Sigmoid colon (tissue), 7 donors: ENCODE measurements around the gene MGAT4C. TPM values are rescaled to one million over a fixed set of nuclear protein-coding genes. Genes with fewer than 3 reads are reported as not detected.

ENCODE experiments used
- DNase-seq: peaks from one replicate; pipeline ENCODE4 v3.0.0-alpha.2; 2019
- H3K27ac ChIP-seq, 4 donors: fragments of 200-600 bp; sonication (generic); one replicate each; pipeline ENCODE4 v1.5.1; 2016 to 2019; ENCODE audit warnings: mild to moderate bottlenecking in 1 of 4
- H3K27me3 ChIP-seq, 3 donors: fragments of 200-600 bp; sonication (generic); one replicate each; pipeline ENCODE4 v1.5.1; 2019; ENCODE audit warnings: mild to moderate bottlenecking in 1 of 3
- H3K36me3 ChIP-seq, 4 donors: fragments of 200-600 bp; sonication (generic); one replicate each; pipeline ENCODE4 v1.5.1; 2016 to 2019
- H3K4me1 ChIP-seq, 4 donors: fragments of 200-600 bp; sonication (generic); one replicate each; pipeline ENCODE4 v1.5.1; 2017 to 2019
- H3K4me3 ChIP-seq, 4 donors: fragments of 200-600 bp; sonication (generic); one replicate each; pipeline ENCODE4 v1.5.1; 2017 to 2019; ENCODE audit warnings: mild to moderate bottlenecking in 2 of 4, moderate library complexity in 1 of 4
- H3K9me3 ChIP-seq, 4 donors: fragments of 200-600 bp in 3 of 4; sonication (generic) in 3 of 4; one replicate each; pipeline versions ENCODE4 v1.5.1 to v1.6.1; 2013 to 2019
- EP300 ChIP-seq, 4 donors: sonication (generic); formaldehyde crosslinking; IDR thresholded peaks; one replicate each; pipeline ENCODE4 v1.6.1; 2017; ENCODE audit warnings: antibody characterized with exemption in 4 of 4
- POLR2A ChIP-seq, 2 donors: fragments of 450-650 bp; IDR thresholded peaks; one replicate each; pipeline ENCODE4 v1.6.1; 2016; ENCODE audit warnings: antibody characterized with exemption in 2 of 2, mild to moderate bottlenecking in 2 of 2, moderate library complexity in 2 of 2
- POLR2AphosphoS5 ChIP-seq, 4 donors: sonication (generic); formaldehyde crosslinking; IDR thresholded peaks; one replicate each; pipeline ENCODE4 v1.6.1; 2017; ENCODE audit warnings: antibody characterized with exemption in 4 of 4
- WGBS, 2 donors: extraction: QIAGEN DNeasy Blood & Tissue Kit; methylation state at CpG; one replicate each; pipeline ENCODE4 v1.1.7; 2013; 5-methylcytosine and 5-hydroxymethylcytosine counted together
- intact Hi-C: fragments of 100-400 bp; cut with DNase I; formaldehyde crosslinking; loops from one replicate; pipeline ENCODE4 v1.15.1; 2023
- polyA plus RNA-seq, 3 donors: library from polyadenylated mRNA; stranded (reverse); fragments of 200-250 nt; gene quantifications; one replicate each; pipeline ENCODE4 v1.2.3, GENCODE V29; 2013
- total RNA-seq, 4 donors: library from RNA; depleted of rRNA; stranded (reverse); fragments of >200 nt; gene quantifications; one replicate each; pipeline ENCODE4 v1.1.0, GENCODE V29; 2016
- TF ChIP-seq, protein P1 (sequence below), 4 experiments: fragments of 450-650 bp in 3 of 4; fragments of 200-600 bp in 1 of 4; IDR thresholded peaks; one replicate each; pipeline ENCODE4 v1.5.1; 2016 to 2019; ENCODE audit warnings: antibody characterized with exemption in 4 of 4, mild to moderate bottlenecking in 3 of 4, moderate library complexity in 2 of 4
- donor health status: healthy with polysubstance abuse.
- donor health status: Bipolar disorder and iron deficiency.
- donor health status: healthy.

Gene MGAT4C
- total and polyA plus RNA-seq, 7 donors, result 0.04 to 1.1 (median 0.55) TPM; not detected in 2

DNA sequence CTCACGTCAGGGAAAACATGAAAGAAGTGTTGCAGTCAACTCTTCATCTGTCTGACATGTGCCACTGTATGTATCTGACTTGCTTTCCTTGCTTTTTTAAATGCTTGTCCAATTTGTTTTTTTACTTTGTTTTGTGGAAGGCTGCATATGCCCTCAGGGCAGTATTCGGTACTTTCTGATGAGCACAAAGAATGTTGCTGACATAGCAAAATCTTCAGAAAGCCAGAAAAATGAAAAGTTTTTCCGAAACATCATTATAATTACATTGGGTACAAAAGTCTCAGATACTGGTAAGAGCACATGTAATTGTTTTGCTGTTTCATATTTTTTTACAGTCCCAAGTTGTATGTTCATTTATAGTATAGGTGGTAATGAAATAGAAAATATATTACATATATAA, 237.8 kb downstream of the MGAT4C start:
- no peaks in the 10 kb centered on the region for H3K4me1 ChIP-seq
- no peak for DNase-seq
- H3K4me3 ChIP-seq, result no peak overlapping the region
- H3K36me3 ChIP-seq, result no peaks in the 10 kb centered on the region
- no peaks in the 10 kb centered on the region for H3K27me3 ChIP-seq
- H3K9me3 ChIP-seq, result no peaks in the 10 kb centered on the region
- TF ChIP-seq EP300 (IDR thresholded peaks at IDR 0.05) (no peak), POLR2A (IDR thresholded peaks at IDR 0.05) (no peak), POLR2AphosphoS5 (IDR thresholded peaks at IDR 0.05) (no peak)
- TF ChIP-seq, protein P1, sequence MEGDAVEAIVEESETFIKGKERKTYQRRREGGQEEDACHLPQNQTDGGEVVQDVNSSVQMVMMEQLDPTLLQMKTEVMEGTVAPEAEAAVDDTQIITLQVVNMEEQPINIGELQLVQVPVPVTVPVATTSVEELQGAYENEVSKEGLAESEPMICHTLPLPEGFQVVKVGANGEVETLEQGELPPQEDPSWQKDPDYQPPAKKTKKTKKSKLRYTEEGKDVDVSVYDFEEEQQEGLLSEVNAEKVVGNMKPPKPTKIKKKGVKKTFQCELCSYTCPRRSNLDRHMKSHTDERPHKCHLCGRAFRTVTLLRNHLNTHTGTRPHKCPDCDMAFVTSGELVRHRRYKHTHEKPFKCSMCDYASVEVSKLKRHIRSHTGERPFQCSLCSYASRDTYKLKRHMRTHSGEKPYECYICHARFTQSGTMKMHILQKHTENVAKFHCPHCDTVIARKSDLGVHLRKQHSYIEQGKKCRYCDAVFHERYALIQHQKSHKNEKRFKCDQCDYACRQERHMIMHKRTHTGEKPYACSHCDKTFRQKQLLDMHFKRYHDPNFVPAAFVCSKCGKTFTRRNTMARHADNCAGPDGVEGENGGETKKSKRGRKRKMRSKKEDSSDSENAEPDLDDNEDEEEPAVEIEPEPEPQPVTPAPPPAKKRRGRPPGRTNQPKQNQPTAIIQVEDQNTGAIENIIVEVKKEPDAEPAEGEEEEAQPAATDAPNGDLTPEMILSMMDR (IDR thresholded peaks at IDR 0.05), result no peak
- no peak overlapping the region for H3K27ac ChIP-seq
- intact Hi-C loops, result no loop called here
- 72 to 83% methylated on average over 3 of the region's 3 CpGs for WGBS, 2 donors

DNA sequence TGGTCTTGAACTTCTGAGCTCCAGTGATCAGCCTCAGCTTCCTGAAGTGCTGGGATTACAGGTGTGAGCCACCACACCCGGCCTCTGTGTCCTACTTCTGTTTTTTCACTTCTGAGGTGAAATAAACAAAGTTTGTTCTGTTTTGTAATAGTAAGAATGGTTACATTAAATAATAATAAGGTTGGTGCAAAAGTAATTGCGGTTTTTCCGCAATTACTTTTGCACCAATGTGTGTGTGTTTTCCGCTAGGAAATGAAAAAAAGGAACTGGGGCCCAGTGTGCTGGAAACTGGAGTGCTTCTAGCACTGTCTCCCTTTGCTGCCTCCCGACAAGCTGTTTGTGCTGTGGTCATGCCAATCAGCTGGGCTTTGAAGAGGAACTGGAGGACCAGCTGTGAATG, 241.2 kb downstream of the MGAT4C start:
- TF ChIP-seq POLR2A (IDR thresholded peaks at IDR 0.05), result no peak
- TF ChIP-seq POLR2AphosphoS5 (IDR thresholded peaks at IDR 0.05), result no peak
- H3K36me3 ChIP-seq, result no peaks in the 10 kb centered on the region
- 84 to 89% methylated on average over 5 of the region's 5 CpGs for whole genome bisulfite sequencing, 2 donors

DNA sequence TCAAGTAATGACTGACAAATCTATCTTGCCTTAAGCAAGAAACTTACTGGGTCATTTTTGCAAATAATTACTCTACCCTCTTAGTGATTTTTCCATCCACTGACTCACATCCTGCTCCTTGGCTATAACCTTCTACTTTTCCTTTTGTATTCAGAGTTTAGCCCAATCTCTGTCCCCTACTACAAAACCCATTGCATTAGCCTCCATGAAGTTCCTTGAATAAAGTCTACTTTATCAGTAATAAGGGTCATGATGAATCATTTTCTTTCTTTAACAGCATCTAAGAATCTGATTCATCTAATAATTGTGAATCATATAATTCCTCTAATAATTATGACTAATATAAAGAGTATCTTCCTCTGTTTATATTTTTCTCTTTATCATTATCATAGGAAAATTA, 249.5 kb downstream of the MGAT4C start:
- Histone ChIP-seq H3K9me3 (no peaks in the 10 kb centered on the region), H3K4me3 (no peak overlapping the region), H3K4me1 (no peaks in the 10 kb centered on the region), H3K36me3 (no peaks in the 10 kb centered on the region), H3K27ac (no peak overlapping the region), H3K27me3 (no peaks in the 10 kb centered on the region)
- no peak for DNase-seq
- TF ChIP-seq EP300 (IDR thresholded peaks at IDR 0.05) (no peak), POLR2AphosphoS5 (IDR thresholded peaks at IDR 0.05) (no peak), POLR2A (IDR thresholded peaks at IDR 0.05) (no peak)
- TF ChIP-seq, protein P1 (IDR thresholded peaks at IDR 0.05), result no peak
- intact Hi-C loops, result no loop called here

More for the DNA sequence above, 241.2 kb downstream of the MGAT4C start:
- Histone ChIP-seq H3K27me3 (no peaks in the 10 kb centered on the region), H3K27ac (no peak overlapping the region), H3K4me3 (no peak overlapping the region), H3K9me3 (no peaks in the 10 kb centered on the region), H3K4me1 (no peaks in the 10 kb centered on the region)
- DNase-seq, result no peak
- intact Hi-C loops, result no loop called here

DNA sequence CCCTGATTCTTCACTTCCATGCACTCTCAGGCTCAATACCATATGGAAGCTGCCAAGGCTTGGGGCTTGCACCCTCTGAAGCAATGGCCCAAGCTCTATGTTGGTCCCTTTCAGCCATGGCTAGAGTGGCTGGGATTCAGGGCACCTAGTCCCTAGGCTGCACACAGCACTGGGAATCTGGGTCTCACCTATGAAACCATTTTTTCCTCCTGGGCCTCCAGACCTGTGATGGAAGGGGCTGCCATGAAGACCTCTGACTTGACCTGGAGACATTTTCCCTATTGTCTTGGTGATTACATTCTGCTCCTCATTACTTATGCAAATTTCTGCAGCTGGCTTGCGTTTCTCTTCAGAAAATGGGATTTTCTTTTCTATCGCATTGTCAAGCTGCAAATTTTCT, 258.1 kb downstream of the MGAT4C start:
- Histone ChIP-seq H3K27me3 (no peaks in the 10 kb centered on the region), H3K9me3 (peaks cover 0 to 5% (median 0%) of the 10 kb centered on the region in 4 donors), H3K4me1 (no peaks in the 10 kb centered on the region), H3K36me3 (no peaks in the 10 kb centered on the region), H3K4me3 (no peak overlapping the region), H3K27ac (no peak overlapping the region)
- TF ChIP-seq, protein P1 (IDR thresholded peaks at IDR 0.05), result no peak
- TF ChIP-seq EP300 (IDR thresholded peaks at IDR 0.05), result no peak
- TF ChIP-seq POLR2A (IDR thresholded peaks at IDR 0.05), result no peak
- no peak for TF ChIP-seq POLR2AphosphoS5 (IDR thresholded peaks at IDR 0.05)
- DNase-seq, result no peak
- intact Hi-C loops, result no loop called here
- 86 to 90% methylated on average over 2 of the region's 2 CpGs for WGBS, 2 donors

DNA sequence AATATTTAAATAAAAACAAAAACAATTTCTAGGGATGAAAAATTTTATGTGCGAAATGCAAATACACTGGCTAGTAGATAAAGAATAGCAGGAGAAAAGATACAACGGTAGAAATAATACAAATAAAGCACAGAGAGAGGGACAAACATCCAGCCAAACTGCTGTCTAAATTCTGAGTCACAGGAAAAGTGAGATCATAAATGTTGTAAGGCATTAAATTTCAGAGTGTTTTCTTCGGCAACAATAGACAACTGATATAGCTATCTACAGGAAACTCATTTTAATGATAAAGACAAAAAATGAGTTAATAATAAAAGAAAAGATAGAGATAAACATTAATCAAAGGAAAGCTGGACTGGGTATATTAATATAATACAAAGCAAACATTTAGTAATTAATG, 259.9 kb downstream of the MGAT4C start:
- TF ChIP-seq POLR2AphosphoS5 (IDR thresholded peaks at IDR 0.05) (no peak), EP300 (IDR thresholded peaks at IDR 0.05) (no peak)
- no peak overlapping the region for H3K4me3 ChIP-seq
- H3K4me1 ChIP-seq, result no peaks in the 10 kb centered on the region
- no peak overlapping the region for H3K27ac ChIP-seq
- WGBS, 2 donors, result 83 to 86% methylated on average over 3 of the region's 3 CpGs
- H3K36me3 ChIP-seq, result no peaks in the 10 kb centered on the region
- no peak for DNase-seq
- peaks cover 0 to 14% (median 6%) of the 10 kb centered on the region in 4 donors for H3K9me3 ChIP-seq
- H3K27me3 ChIP-seq, result no peaks in the 10 kb centered on the region
- intact Hi-C loops, result no loop called here

DNA sequence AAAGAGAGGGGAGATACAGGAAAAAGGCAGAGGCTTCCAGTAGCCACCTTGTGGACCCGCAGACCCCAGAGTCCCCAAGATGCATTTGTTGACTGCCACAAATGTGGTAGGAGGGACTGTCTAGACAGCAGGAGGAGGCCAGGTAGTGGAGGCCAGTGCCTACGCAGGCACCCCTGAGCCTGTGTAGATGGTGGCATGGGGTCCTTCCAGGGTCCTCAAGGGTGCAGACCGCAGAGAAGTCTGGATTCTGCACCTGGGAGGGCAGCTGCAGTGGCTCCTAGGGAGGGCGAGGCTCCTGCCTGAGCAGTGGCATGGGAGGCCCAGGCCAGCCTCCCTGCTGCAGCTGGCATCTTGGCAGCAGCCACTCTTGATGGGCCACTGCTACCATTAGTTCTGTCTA, 262.4 kb downstream of the MGAT4C start:
- TF ChIP-seq POLR2AphosphoS5 (IDR thresholded peaks at IDR 0.05), result no peak
- no peak for TF ChIP-seq POLR2A (IDR thresholded peaks at IDR 0.05)
- no peak for TF ChIP-seq EP300 (IDR thresholded peaks at IDR 0.05)
- TF ChIP-seq, protein P1 (IDR thresholded peaks at IDR 0.05), result no peak
- Histone ChIP-seq H3K9me3 (peaks cover 0 to 14% (median 6%) of the 10 kb centered on the region in 4 donors), H3K4me1 (no peaks in the 10 kb centered on the region), H3K4me3 (no peak overlapping the region), H3K36me3 (no peaks in the 10 kb centered on the region), H3K27ac (no peak overlapping the region), H3K27me3 (no peaks in the 10 kb centered on the region)
- no peak for DNase-seq
- WGBS, 2 donors, result 88 to 90% methylated on average over 4 of the region's 4 CpGs
- intact Hi-C loops, result no loop called here
